HEK293T (cell line): ENCODE measurements around the gene OTOL1.

ENCODE experiments used
- ARNT ChIP-seq: fragments of 450-650 bp; IDR thresholded peaks from 2 replicates; pipeline ENCODE4 v1.6.1; 2017; ENCODE audit warnings: mild to moderate bottlenecking
- ELF4 ChIP-seq: fragments of 450-650 bp; IDR thresholded peaks from 2 replicates; pipeline ENCODE4 v1.6.1; 2017; ENCODE audit warnings: antibody characterized with exemption
- FOXA1 ChIP-seq: fragments of 450-650 bp; IDR thresholded peaks from 2 replicates; pipeline ENCODE4 v1.6.1; 2016; ENCODE audit warnings: mild to moderate bottlenecking
- FOXK2 ChIP-seq: fragments of 450-650 bp; IDR thresholded peaks from 2 replicates; pipeline ENCODE4 v1.6.1; 2016; ENCODE audit warnings: mild to moderate bottlenecking
- HDGF ChIP-seq: fragments of 450-650 bp; IDR thresholded peaks from 2 replicates; pipeline ENCODE4 v1.6.1; 2017; ENCODE audit warnings: antibody characterized with exemption, borderline replicate concordance
- SP1 ChIP-seq: fragments of 450-650 bp; IDR thresholded peaks from 2 replicates; pipeline ENCODE4 v1.6.1; 2017
- ZNF384 ChIP-seq: fragments of 450-650 bp; IDR thresholded peaks from 2 replicates; pipeline ENCODE4 v1.6.1; 2016

- TF ChIP-seq FOXK2 (no peak), ELF4 (no peak), ARNT (no peak), ZNF384 (no peak), SP1 (no peak), FOXA1 (no peak), HDGF (no peak)
Measured at GRCh38 chr3:161474139-161474538, 22.5 kb upstream of the OTOL1 start.
